GM18861 (cell line): ENCODE data around the gene HTRA2.
"Not testable (repeated sequence)": the region's sequence is repeated elsewhere in the genome, so short reads cannot be mapped to it uniquely, and the experiment has no call there.

Experiments used
- ATAC-seq: cut with Tn5 transposase; IDR thresholded peaks from one replicate; pipeline ENCODE4 v1.9.1; 2021; ENCODE audit not compliant: unreplicated experiment

Gene HTRA2

GRCh38 chr2:74529357-74530238 lies at the start of gene HTRA2, which contains the start of gene AUP1:
Gene HTRA2, plus strand, starts transcription at chr2:74529933. Its CDS starts 74 bp downstream, at chr2:74530007.
Gene AUP1, minus strand, starts transcription at chr2:74529706. Its CDS starts 77 bp downstream, at chr2:74529629.
- ATAC-seq = peak; percentile 66

- ATAC-seq = no peak
These were observed 48.3 kb upstream of the HTRA2 start for GRCh38 chr2:74481431-74481830.

GRCh38 chr2:74481961-74482800 lies 47.6 kb upstream of the HTRA2 start:
- peak; percentile 24 for ATAC-seq

GRCh38 chr2:74482801-74483674 lies 46.7 kb upstream of the HTRA2 start, which contains the start of the genes CCDC142 and TTC31:
Gene CCDC142, minus strand, starts transcription at chr2:74482998. Its CDS starts 161 bp downstream, at chr2:74482837.
Gene TTC31, plus strand, starts transcription at chr2:74483081. Its CDS starts 15 bp downstream, at chr2:74483096.
- peak; percentile 73 for ATAC-seq

GRCh38 chr2:74483675-74484164 lies 46.0 kb upstream of the HTRA2 start:
- not testable (repeated sequence) for ATAC-seq

GRCh38 chr2:74486141-74486540 lies 43.6 kb upstream of the HTRA2 start:
- ATAC-seq = no peak

- no peak for ATAC-seq
These were observed 40.9 kb upstream of the HTRA2 start for GRCh38 chr2:74488643-74489481.

- ATAC-seq = no peak
These were observed 39.8 kb upstream of the HTRA2 start for GRCh38 chr2:74489906-74490305.

- ATAC-seq = no peak
These were observed 37.8 kb upstream of the HTRA2 start for GRCh38 chr2:74491648-74492544.

- no peak for ATAC-seq
These were observed 36.2 kb upstream of the HTRA2 start for GRCh38 chr2:74493546-74493945.

GRCh38 chr2:74495440-74495839 lies 34.3 kb upstream of the HTRA2 start:
- ATAC-seq = no peak

GRCh38 chr2:74496997-74497776 lies 32.5 kb upstream of the HTRA2 start:
- ATAC-seq = no peak

GRCh38 chr2:74497777-74498499 lies 31.8 kb upstream of the HTRA2 start:
- ATAC-seq = no peak

- no peak for ATAC-seq
These were observed 31.1 kb upstream of the HTRA2 start for GRCh38 chr2:74498500-74499266.

- ATAC-seq = no peak
These were observed 30.3 kb upstream of the HTRA2 start, which contains the start of gene LBX2 for GRCh38 chr2:74499267-74499939. Gene LBX2, minus strand, starts transcription at chr2:74499603. Its CDS starts 66 bp downstream, at chr2:74499537.
